ENCODE results near the gene HLA-DRB1.

DNA sequence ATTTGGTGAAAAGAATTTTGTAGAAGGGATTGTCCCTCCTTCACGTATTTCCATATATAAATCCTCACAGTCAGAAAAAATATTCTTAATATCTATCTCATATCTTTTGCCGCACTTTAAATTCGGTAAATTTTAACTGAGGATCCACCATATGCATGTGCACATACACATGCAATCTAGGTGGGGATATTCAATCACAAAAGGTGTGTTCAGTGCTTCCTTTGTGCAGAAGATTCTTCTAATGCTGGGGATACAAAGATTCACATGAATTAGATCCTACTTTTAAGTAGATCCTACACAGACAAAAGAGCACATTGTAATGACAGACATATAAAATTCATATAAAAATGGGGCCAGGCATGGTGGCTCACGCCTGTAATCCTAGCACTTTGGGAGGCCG, 13.6 kb upstream of the HLA-DRB1 start:
- TF ChIP-seq CTCF (IDR thresholded peaks at IDR 0.05; ENCODE audit: insufficient read depth, low read depth, low read length) = no peak
- no peak for TF ChIP-seq EZH2 (IDR thresholded peaks at IDR 0.05; ENCODE audit: insufficient read depth, low read length)

Measured in astrocyte (in vitro differentiated cells and primary cell).